ENCODE data around the gene STRC.
"Not testable (repeated sequence)": the region's sequence is repeated elsewhere in the genome, so short reads cannot be mapped to it uniquely, and the experiment has no call there.

Gene STRC

DNA sequence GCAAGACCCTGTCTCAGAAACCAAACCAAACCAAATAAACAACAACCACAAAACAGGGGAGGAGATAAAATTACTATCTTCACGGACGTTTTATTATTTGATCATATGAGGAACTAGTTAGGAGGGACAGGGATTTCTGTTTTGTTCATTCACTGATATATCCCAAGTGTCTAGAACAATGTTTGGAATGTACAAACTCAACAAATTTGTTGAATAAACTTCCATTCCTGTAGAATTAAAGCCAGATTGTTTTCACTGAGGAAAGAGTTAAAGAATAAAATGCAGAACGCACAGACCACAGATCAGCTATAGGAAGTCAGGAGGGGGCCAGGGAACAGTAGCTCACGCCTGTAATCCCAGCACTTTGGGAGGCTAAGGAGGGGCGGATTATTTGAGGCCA is 6.5 kb upstream of the STRC start:
- no peak overlapping the region for H3K4me3 ChIP-seq (ENCODE audit: low read depth in 1 of 2, low read length in 1 of 2)
- no peak overlapping the region for H3K27ac ChIP-seq
- TF ChIP-seq, protein P1, sequence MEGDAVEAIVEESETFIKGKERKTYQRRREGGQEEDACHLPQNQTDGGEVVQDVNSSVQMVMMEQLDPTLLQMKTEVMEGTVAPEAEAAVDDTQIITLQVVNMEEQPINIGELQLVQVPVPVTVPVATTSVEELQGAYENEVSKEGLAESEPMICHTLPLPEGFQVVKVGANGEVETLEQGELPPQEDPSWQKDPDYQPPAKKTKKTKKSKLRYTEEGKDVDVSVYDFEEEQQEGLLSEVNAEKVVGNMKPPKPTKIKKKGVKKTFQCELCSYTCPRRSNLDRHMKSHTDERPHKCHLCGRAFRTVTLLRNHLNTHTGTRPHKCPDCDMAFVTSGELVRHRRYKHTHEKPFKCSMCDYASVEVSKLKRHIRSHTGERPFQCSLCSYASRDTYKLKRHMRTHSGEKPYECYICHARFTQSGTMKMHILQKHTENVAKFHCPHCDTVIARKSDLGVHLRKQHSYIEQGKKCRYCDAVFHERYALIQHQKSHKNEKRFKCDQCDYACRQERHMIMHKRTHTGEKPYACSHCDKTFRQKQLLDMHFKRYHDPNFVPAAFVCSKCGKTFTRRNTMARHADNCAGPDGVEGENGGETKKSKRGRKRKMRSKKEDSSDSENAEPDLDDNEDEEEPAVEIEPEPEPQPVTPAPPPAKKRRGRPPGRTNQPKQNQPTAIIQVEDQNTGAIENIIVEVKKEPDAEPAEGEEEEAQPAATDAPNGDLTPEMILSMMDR (IDR thresholded peaks at IDR 0.05): no peak
- H3K36me3 ChIP-seq: no peaks in the 10 kb centered on the region
- H3K9me3 ChIP-seq: no peaks in the 10 kb centered on the region
- no peaks in the 10 kb centered on the region for H3K4me1 ChIP-seq (ENCODE audit: control insufficient read depth in 1 of 2, insufficient read depth in 1 of 2, low read depth in 1 of 2, low read length in 1 of 2)
- peaks cover 13% of the 10 kb centered on the region for H3K27me3 ChIP-seq

GRCh38 chr15:43622068-43622799 is 3.6 kb upstream of the STRC start:
- H3K4me3 ChIP-seq (ENCODE audit: low read depth in 1 of 2, low read length in 1 of 2): not testable (repeated sequence)

GRCh38 chr15:43617750-43618149 is 850 bp downstream of the STRC start:
- not testable (repeated sequence) for H3K36me3 ChIP-seq; H3K9me3 ChIP-seq; H3K4me3 ChIP-seq (ENCODE audit: low read depth in 1 of 2, low read length in 1 of 2); H3K4me1 ChIP-seq (ENCODE audit: control insufficient read depth in 1 of 2, insufficient read depth in 1 of 2, low read depth in 1 of 2, low read length in 1 of 2); H3K27ac ChIP-seq
- peaks cover 16% of the 10 kb centered on the region for H3K27me3 ChIP-seq

More at GRCh38 chr15:43622068-43622799, 3.6 kb upstream of the STRC start:
- H3K4me1 ChIP-seq (ENCODE audit: control insufficient read depth in 1 of 2, insufficient read depth in 1 of 2, low read depth in 1 of 2, low read length in 1 of 2); H3K36me3 ChIP-seq; H3K9me3 ChIP-seq; H3K27ac ChIP-seq: not testable (repeated sequence)
- peaks cover 16% of the 10 kb centered on the region for H3K27me3 ChIP-seq

DNA sequence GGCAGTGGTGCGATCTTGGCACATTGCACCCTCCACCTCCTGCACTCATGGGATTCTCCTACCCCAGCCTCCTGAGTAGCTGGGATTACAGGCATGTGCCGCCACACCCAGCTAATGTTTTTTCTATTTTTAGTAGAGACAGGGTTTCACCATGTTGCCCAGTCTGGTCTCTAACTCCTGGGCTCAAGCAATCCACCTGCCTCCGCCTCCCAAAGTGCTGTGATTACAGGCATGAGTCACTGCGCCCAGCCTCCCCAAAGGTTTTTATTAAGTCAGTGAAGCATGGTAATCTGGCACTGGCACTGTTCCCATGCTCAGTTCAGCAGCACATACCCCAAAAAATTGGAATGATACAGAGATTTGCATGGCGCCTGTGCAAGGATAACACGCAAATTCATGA is 16.4 kb downstream of the STRC start:
- not testable (repeated sequence) for H3K4me3 ChIP-seq (ENCODE audit: low read depth in 1 of 2, low read length in 1 of 2); H3K27ac ChIP-seq; H3K4me1 ChIP-seq (ENCODE audit: control insufficient read depth in 1 of 2, insufficient read depth in 1 of 2, low read depth in 1 of 2, low read length in 1 of 2); H3K36me3 ChIP-seq; H3K9me3 ChIP-seq
- peaks cover 20% of the 10 kb centered on the region for H3K27me3 ChIP-seq

DNA sequence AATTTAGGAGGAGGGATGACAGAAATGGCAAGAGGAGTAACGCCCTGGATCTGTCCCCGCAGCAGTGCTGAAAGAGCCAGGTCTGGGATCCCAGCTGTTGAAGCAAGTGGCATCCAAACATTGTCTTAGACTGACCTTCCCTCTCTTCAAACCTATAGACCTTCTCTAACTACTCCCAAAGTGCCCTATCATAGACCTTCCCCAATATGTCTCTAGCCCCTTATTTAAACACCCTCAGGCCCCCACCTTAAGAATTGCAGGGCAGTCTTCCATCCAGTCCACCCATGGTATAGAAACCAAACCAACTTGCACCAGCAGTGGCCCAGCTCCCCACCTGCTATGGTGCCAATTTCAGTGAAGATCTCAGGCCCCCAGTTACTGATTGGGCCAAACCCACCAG is 18.4 kb downstream of the STRC start:
- not testable (repeated sequence) for H3K9me3 ChIP-seq; H3K36me3 ChIP-seq; H3K4me1 ChIP-seq (ENCODE audit: control insufficient read depth in 1 of 2, insufficient read depth in 1 of 2, low read depth in 1 of 2, low read length in 1 of 2); H3K27ac ChIP-seq; H3K4me3 ChIP-seq (ENCODE audit: low read depth in 1 of 2, low read length in 1 of 2)
- peaks cover 26% of the 10 kb centered on the region for H3K27me3 ChIP-seq

- H3K4me3 ChIP-seq (ENCODE audit: low read depth in 1 of 2, low read length in 1 of 2); H3K4me1 ChIP-seq (ENCODE audit: control insufficient read depth in 1 of 2, insufficient read depth in 1 of 2, low read depth in 1 of 2, low read length in 1 of 2); H3K36me3 ChIP-seq; H3K27ac ChIP-seq; H3K9me3 ChIP-seq: not testable (repeated sequence)
- peaks cover 26% of the 10 kb centered on the region for H3K27me3 ChIP-seq
Measured at GRCh38 chr15:43599131-43599530, 19.5 kb downstream of the STRC start.

DNA sequence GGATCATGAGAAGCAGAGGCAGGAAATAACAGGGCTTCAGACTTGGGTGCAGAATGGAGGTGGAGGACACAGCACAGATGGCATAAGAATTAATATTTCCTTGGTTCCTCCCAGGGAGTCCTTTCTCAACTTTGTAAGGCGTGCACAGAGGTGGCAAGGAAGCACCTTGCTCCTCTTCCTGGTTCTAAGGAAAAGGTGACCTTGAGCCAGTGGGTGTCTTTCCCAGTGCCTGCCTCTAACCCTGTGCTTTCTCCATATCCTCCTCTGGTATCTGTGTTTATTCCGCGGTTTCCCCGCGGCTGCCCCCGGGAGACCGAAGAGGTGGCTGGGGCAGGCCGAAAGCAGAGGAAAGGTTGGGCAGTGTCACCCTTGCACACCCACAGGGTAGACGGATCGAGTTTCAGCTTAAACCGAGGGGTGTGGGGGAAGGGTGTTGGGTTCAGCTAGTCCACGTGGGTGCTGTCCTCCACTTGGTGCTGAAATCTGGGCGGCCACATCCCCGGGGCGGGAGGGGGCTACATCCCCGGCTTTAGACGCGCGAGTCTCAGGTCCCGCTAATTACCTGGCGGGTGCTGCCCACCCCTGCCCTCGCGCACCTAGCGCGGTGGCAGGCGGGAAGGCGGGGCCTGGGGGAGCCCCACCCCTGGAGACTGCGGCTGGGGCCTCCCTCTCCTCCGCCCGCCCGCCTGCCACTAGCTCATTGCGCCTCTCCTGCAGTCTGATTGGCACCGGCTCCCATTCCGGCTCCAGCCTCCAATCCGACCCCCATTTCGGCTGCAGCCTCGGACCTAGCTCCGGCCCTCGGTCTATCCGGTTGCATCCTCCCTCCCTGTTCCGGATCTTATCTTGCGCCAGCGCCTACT is 25.0 kb downstream of the STRC start, which contains the start of gene CKMT1B:
Gene CKMT1B (plus strand): TSS at position 700 of the 863 bp plus-strand sequence. CDS start 192 bp downstream, outside the sequence.
- not testable (repeated sequence) for H3K4me1 ChIP-seq (ENCODE audit: control insufficient read depth in 1 of 2, insufficient read depth in 1 of 2, low read depth in 1 of 2, low read length in 1 of 2); H3K27ac ChIP-seq; H3K36me3 ChIP-seq; H3K4me3 ChIP-seq (ENCODE audit: low read depth in 1 of 2, low read length in 1 of 2); H3K9me3 ChIP-seq
- peaks cover 15% of the 10 kb centered on the region for H3K27me3 ChIP-seq

- not testable (repeated sequence) for H3K27ac ChIP-seq; H3K4me3 ChIP-seq (ENCODE audit: low read depth in 1 of 2, low read length in 1 of 2); H3K4me1 ChIP-seq (ENCODE audit: control insufficient read depth in 1 of 2, insufficient read depth in 1 of 2, low read depth in 1 of 2, low read length in 1 of 2); H3K9me3 ChIP-seq; H3K36me3 ChIP-seq
- peaks cover 12% of the 10 kb centered on the region for H3K27me3 ChIP-seq
Measured at GRCh38 chr15:43592841-43593240, 25.8 kb downstream of the STRC start.

GRCh38 chr15:43589778-43590466 is 28.7 kb downstream of the STRC start, which contains the start of gene PPIP5K1:
TSS of gene PPIP5K1 (minus strand) at chr15:43590208. CDS start at chr15:43584504, 5,704 bp downstream.
- H3K27me3 ChIP-seq; H3K9me3 ChIP-seq; H3K4me1 ChIP-seq (ENCODE audit: control insufficient read depth in 1 of 2, insufficient read depth in 1 of 2, low read depth in 1 of 2, low read length in 1 of 2); H3K36me3 ChIP-seq; H3K4me3 ChIP-seq (ENCODE audit: low read depth in 1 of 2, low read length in 1 of 2); H3K27ac ChIP-seq: not testable (repeated sequence)

GRCh38 chr15:43574607-43575006 is 44.0 kb downstream of the STRC start:
- H3K4me1 ChIP-seq (ENCODE audit: control insufficient read depth in 1 of 2, insufficient read depth in 1 of 2, low read depth in 1 of 2, low read length in 1 of 2); H3K4me3 ChIP-seq (ENCODE audit: low read depth in 1 of 2, low read length in 1 of 2); H3K9me3 ChIP-seq; H3K27ac ChIP-seq; H3K36me3 ChIP-seq; H3K27me3 ChIP-seq: not testable (repeated sequence)

GRCh38 chr15:43566615-43567014 is 52.0 kb downstream of the STRC start:
- not testable (repeated sequence) for H3K27me3 ChIP-seq; H3K9me3 ChIP-seq; H3K36me3 ChIP-seq; H3K4me1 ChIP-seq (ENCODE audit: control insufficient read depth in 1 of 2, insufficient read depth in 1 of 2, low read depth in 1 of 2, low read length in 1 of 2); H3K4me3 ChIP-seq (ENCODE audit: low read depth in 1 of 2, low read length in 1 of 2); H3K27ac ChIP-seq

GRCh38 chr15:43563793-43564192 is 54.8 kb downstream of the STRC start:
- not testable (repeated sequence) for H3K4me1 ChIP-seq (ENCODE audit: control insufficient read depth in 1 of 2, insufficient read depth in 1 of 2, low read depth in 1 of 2, low read length in 1 of 2); H3K27ac ChIP-seq; H3K9me3 ChIP-seq; H3K27me3 ChIP-seq; H3K36me3 ChIP-seq; H3K4me3 ChIP-seq (ENCODE audit: low read depth in 1 of 2, low read length in 1 of 2)
